Measurements from ENCODE around the gene SPATA7.

The SPATA7 gene

DNA sequence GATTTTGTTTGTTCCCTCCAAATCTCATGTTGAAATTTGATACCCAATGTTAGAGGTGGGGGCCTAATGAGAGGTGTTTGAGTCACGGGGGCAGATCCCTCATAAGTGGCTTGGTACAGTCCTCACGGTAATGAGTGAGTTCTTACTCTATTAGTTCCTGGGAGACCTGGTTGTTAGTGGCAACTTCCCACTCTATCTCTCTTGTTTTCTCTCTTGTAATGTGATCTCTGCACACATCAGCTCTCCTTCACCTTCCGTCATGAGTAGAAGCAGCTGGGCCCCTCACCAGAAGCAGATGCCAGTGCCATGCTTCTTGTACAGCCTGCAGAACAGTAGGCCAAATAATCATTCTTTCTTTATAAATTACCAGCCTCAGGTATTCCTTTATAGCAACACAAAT is 32.8 kb upstream of the SPATA7 start:
- TF ChIP-seq ZFX (IDR thresholded peaks at IDR 0.05; ENCODE audit: borderline replicate concordance) = no peak
- TF ChIP-seq, protein P1, sequence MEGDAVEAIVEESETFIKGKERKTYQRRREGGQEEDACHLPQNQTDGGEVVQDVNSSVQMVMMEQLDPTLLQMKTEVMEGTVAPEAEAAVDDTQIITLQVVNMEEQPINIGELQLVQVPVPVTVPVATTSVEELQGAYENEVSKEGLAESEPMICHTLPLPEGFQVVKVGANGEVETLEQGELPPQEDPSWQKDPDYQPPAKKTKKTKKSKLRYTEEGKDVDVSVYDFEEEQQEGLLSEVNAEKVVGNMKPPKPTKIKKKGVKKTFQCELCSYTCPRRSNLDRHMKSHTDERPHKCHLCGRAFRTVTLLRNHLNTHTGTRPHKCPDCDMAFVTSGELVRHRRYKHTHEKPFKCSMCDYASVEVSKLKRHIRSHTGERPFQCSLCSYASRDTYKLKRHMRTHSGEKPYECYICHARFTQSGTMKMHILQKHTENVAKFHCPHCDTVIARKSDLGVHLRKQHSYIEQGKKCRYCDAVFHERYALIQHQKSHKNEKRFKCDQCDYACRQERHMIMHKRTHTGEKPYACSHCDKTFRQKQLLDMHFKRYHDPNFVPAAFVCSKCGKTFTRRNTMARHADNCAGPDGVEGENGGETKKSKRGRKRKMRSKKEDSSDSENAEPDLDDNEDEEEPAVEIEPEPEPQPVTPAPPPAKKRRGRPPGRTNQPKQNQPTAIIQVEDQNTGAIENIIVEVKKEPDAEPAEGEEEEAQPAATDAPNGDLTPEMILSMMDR (IDR thresholded peaks at IDR 0.05) = no peak
- H3K27ac ChIP-seq = no peak overlapping the region

DNA sequence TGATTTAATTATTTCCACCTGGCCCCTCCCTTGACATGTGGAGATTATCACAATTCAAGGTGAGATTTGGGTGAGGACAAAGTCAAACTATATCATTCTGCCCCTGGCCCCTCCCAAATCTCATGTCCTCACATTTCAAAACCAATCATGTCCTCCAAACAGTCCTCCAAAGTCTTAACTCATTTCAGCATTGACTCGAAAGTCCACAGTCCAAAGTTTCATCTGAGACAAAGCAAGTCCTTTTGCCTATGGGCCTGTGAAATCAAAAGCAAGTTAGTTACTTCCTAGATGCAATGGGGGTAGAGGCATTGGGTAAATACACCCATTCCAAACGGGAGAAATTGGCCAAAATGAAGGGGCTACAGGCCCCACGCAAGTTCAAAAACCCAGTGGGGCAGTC is 31.1 kb upstream of the SPATA7 start:
- H3K27ac ChIP-seq = no peak overlapping the region
- no peak for TF ChIP-seq ZFX (IDR thresholded peaks at IDR 0.05; ENCODE audit: borderline replicate concordance)
- TF ChIP-seq, protein P1 (IDR thresholded peaks at IDR 0.05) = no peak

DNA sequence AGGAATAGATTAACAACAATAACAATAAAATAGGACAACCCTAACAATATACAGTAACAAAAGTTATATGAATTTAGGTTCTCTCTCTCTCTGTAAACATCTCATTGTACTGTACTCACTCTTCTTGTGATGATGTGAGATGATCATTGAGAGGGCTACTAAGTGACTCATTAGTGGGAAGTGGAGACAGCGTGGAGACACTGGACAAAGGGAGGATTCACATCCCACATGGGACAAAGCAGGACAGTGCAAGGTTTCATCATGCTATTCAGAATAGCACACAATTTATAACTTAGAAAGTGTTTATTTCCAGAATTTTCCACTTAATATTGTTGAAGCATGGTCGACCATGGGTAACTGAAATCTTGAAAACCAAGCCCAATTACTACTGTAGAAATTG is 26.0 kb upstream of the SPATA7 start:
- H3K27ac ChIP-seq = no peak overlapping the region
- TF ChIP-seq, protein P1 (IDR thresholded peaks at IDR 0.05) = no peak
- no peak for TF ChIP-seq ZFX (IDR thresholded peaks at IDR 0.05; ENCODE audit: borderline replicate concordance)

DNA sequence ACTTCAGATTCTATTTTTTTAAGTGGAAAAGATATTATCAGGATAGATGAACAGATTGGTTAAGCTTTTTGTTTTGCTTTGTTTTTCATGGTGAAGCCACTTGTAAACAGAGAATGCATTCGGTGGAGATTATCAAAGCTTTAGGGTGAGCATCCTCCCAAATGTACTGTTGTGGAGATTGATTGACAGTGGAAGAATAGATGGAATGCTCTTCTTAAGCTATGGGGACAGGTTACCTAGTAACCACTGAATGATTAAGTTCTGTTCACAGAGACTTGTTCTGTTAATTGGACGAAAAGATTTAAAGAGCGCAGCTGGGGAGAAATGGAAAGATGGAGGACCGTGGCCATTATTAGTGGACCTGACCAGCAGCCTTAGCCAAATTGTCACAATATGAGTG is 21.8 kb upstream of the SPATA7 start:
- no peak for TF ChIP-seq ZFX (IDR thresholded peaks at IDR 0.05; ENCODE audit: borderline replicate concordance)
- TF ChIP-seq, protein P1 (IDR thresholded peaks at IDR 0.05) = no peak
- H3K27ac ChIP-seq = no peak overlapping the region

DNA sequence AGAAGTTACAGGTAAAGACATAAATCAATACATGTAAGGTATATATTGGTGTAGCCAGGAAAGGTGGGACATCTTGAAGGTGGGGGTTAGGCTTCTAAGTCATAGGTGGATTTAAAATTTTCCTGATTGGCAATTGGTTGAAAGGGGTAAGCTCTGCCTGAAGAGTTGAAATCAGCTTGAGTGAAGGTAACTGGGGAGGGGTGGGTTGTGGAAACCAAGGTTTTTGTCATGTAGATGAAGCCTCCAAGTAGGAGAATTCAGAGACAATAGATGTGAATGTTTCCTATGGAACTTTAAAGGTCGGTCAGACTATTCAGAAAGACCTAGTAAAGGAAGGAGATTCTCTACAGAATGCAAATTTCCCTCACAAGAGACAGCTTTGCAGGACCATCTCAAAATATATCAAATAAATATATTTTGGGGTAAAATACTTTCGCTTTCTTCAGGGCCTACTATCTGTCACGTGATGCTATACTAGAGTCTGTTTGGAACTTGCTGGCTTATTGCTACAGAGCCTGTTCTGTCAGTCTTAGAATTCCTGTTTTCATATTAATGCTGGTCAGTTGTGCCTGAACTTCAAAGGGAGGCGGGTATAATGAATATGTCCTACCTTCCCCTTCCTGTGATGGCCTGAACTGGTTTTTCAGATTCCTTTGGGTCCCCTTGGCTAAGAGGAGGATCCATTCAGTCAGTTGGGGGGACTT is 20.6 kb upstream of the SPATA7 start:
- no peak overlapping the region for H3K27ac ChIP-seq

DNA sequence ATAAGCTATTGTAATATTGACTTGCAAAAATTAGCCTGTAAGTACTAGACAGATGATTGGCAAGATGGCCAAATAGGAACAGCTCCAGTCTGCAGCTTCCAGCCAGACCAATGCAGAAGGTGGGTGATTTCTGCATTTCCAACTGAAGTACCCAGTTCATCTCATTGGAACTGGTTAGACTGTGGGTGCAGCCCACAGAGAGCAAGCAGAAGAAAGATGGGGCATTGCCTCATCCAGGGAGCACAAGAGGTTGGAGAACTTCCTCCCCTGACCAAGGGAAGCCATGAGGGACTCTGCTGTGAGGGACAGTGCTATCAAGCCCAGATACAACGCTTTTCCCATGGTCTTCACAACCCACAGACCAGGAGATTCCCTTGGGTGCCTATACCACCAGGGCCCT is 16.0 kb upstream of the SPATA7 start:
- TF ChIP-seq, protein P1 (IDR thresholded peaks at IDR 0.05) = no peak
- no peak for TF ChIP-seq ZFX (IDR thresholded peaks at IDR 0.05; ENCODE audit: borderline replicate concordance)
- no peak overlapping the region for H3K27ac ChIP-seq

More for the DNA sequence above, 20.6 kb upstream of the SPATA7 start:
- TF ChIP-seq, protein P1 (IDR thresholded peaks at IDR 0.05) = no peak
- TF ChIP-seq ZFX (IDR thresholded peaks at IDR 0.05; ENCODE audit: borderline replicate concordance) = no peak

DNA sequence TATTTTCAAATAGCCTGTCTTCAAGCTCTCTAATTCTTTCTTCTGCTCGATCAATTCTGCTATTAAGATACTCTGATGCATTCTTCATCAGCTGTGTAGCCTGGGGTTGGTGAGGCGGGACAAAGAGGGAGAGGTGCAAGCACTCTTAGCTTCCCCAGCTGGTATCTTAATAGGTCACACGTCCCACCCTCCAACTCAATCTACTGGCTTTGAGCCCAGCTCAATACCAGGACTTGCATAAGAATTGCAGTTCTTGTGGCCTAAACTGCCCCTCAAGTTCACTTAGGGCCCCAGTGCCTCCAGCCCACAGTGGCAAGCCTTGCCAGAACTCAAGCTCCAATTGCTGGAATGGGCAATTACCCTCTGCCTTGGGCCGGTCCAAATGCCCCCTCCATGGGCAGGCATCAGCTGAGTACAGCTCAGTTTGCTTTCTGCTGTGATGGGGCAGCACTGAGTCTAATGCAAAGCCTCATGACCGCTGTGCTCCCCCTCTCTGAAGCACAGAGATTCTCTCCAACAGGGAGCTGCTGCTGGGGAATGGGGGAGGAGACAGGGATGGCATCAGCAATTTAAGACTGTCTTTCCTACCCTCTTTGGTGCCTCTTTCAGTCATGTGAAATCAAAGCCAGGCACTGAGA is 5.6 kb upstream of the SPATA7 start:
- no peak overlapping the region for H3K27ac ChIP-seq
- TF ChIP-seq, protein P1 (IDR thresholded peaks at IDR 0.05) = no peak
- no peak for TF ChIP-seq ZFX (IDR thresholded peaks at IDR 0.05; ENCODE audit: borderline replicate concordance)
